H1 (cell line): ENCODE results near the gene LDLRAD4. TPM values are rescaled to one million over a fixed set of nuclear protein-coding genes. Genes with fewer than 3 reads are reported as not detected.

ENCODE experiments used
- CTCF ChIA-PET: fragments of 300-600 bp; sonication (Branson Sonifier 250); formaldehyde crosslinking; loops from one replicate; lab custom pipeline; 2021; ENCODE audit not compliant: partially characterized antibody; lab: Charles Lee
- POLR2A ChIA-PET: fragments of 300-600 bp; sonication (Branson Sonifier 250); formaldehyde crosslinking; loops from one replicate; lab custom pipeline; 2021; ENCODE audit warnings: inconsistent platforms; ENCODE audit not compliant: partially characterized antibody; lab: Charles Lee
- DNase-seq, 2 experiments: peaks; one replicate each; pipeline versions ENCODE4 v3.0.0 to v3.0.0-alpha.2; 2010 to 2022; ENCODE audit warnings: low spot score in 2 of 2, low read depth in 1 of 2, mixed read lengths in 1 of 2
- FAIRE-seq: peaks from 2 replicates; lab custom pipeline; 2011; peaks lifted over from hg19 to GRCh38; lab: Jason Lieb, UNC
- H2AFZ ChIP-seq: 2 replicates; pipeline ENCODE4 v1.8.1; 2012; ENCODE audit warnings: low read length, inconsistent platforms
- H2AK5ac ChIP-seq: 2 replicates; pipeline ENCODE4 v1.6.1; 2013; ENCODE audit warnings: low read depth, low read length
- H2BK120ac ChIP-seq: replicated peaks from 2 replicates; pipeline ENCODE3; 2013; ENCODE audit warnings: low read depth, low read length, inconsistent platforms
- H2BK12ac ChIP-seq: 2 replicates; pipeline ENCODE4 v1.6.1; 2013; ENCODE audit warnings: low read depth, low read length
- H2BK15ac ChIP-seq: 2 replicates; pipeline ENCODE4 v1.6.1; 2013; ENCODE audit warnings: low read length
- H2BK20ac ChIP-seq: 2 replicates; pipeline ENCODE4 v1.6.1; 2013; ENCODE audit warnings: low read length
- H2BK5ac ChIP-seq: 2 replicates; pipeline ENCODE4 v1.6.1; 2013; ENCODE audit warnings: low read depth, low read length
- H3K14ac ChIP-seq: 2 replicates; pipeline ENCODE4 v1.6.1; 2013; ENCODE audit warnings: inconsistent platforms; ENCODE audit not compliant: insufficient read length
- H3K18ac ChIP-seq: 2 replicates; pipeline ENCODE4 v1.6.1; 2013; ENCODE audit warnings: low read length; ENCODE audit errors: extremely low read depth
- H3K23ac ChIP-seq: 2 replicates; pipeline ENCODE4 v1.6.1; 2013; ENCODE audit warnings: inconsistent platforms; ENCODE audit not compliant: insufficient read length
- H3K23me2 ChIP-seq: 2 replicates; pipeline ENCODE4 v1.6.1; 2013; ENCODE audit warnings: low read depth, low read length
- H3K27ac ChIP-seq: 2 replicates; pipeline ENCODE4 v1.6.1; 2011; ENCODE audit warnings: low read depth, low read length, inconsistent platforms
- H3K27me3 ChIP-seq, 4 experiments: replicated peaks in 1 of 4; 1 replicate in 1 of 4; 2 replicates in 3 of 4; pipeline versions ENCODE4 v1.6.1 to v1.8.1; 2011 to 2013; ENCODE audit warnings: low read length in 3 of 4, mild to moderate bottlenecking in 3 of 4, inconsistent platforms in 2 of 4, mixed read lengths in 2 of 4, moderate library complexity in 1 of 4; ENCODE audit not compliant: control insufficient read depth in 3 of 4, insufficient read depth in 3 of 4; ENCODE audit errors: extremely low read depth in 1 of 4
- H3K36me3 ChIP-seq, 4 experiments: 2 replicates each; pipeline versions ENCODE4 v1.6.1 to v1.8.1; 2011 to 2013; ENCODE audit warnings: mild to moderate bottlenecking in 4 of 4, low read length in 3 of 4, moderate library complexity in 2 of 4, control low read depth in 1 of 4, inconsistent platforms in 1 of 4; ENCODE audit not compliant: insufficient read depth in 4 of 4, control insufficient read depth in 2 of 4
- H3K4ac ChIP-seq: replicated peaks from 2 replicates; pipeline ENCODE3; 2013; ENCODE audit warnings: low read length, low read depth, mixed read lengths, inconsistent platforms; ENCODE audit not compliant: insufficient read length
- H3K4me1 ChIP-seq, 4 experiments: replicated peaks in 1 of 4; 1 replicate in 1 of 4; 2 replicates in 3 of 4; pipeline versions ENCODE4 v1.6.1 to v1.8.1; 2011 to 2013; ENCODE audit warnings: low read length in 3 of 4, inconsistent platforms in 2 of 4, mixed read lengths in 1 of 4; ENCODE audit not compliant: insufficient read depth in 4 of 4, control insufficient read depth in 3 of 4
- H3K4me2 ChIP-seq, 2 experiments: 2 replicates each; pipeline versions ENCODE4 v1.6.1 to v1.8.1; 2011 to 2013; ENCODE audit warnings: low read depth in 2 of 2, low read length in 2 of 2, control low read depth in 1 of 2, inconsistent platforms in 1 of 2, mild to moderate bottlenecking in 1 of 2; ENCODE audit not compliant: insufficient read depth in 1 of 2
- H3K4me3 ChIP-seq, 4 experiments: fragments of 200-600, 300-600 bp in 1 of 4; sonication (generic), shearing (Covaris generic), sonication (Bioruptor Twin) in 1 of 4; 2 replicates each; pipeline versions ENCODE4 v1.5.1 to v1.8.1; 2011 to 2016; ENCODE audit warnings: low read length in 4 of 4, low read depth in 3 of 4, control low read depth in 2 of 4, inconsistent platforms in 2 of 4, mild to moderate bottlenecking in 2 of 4, mixed read lengths in 1 of 4, moderate library complexity in 1 of 4; ENCODE audit not compliant: insufficient read depth in 2 of 4; ENCODE audit errors: extremely low read depth in 1 of 4
- H3K56ac ChIP-seq: replicated peaks from 2 replicates; pipeline ENCODE3; 2013; ENCODE audit warnings: low read depth, mild to moderate bottlenecking, mixed read lengths, low read length, inconsistent platforms; ENCODE audit not compliant: insufficient read length
- H3K79me1 ChIP-seq: 2 replicates; pipeline ENCODE4 v1.6.1; 2013; ENCODE audit warnings: low read depth, low read length, control low read depth
- H3K79me2 ChIP-seq, 2 experiments: 2 replicates each; pipeline versions ENCODE4 v1.6.1 to v1.8.1; 2012 to 2013; ENCODE audit warnings: low read length in 2 of 2, mild to moderate bottlenecking in 2 of 2, inconsistent platforms in 1 of 2; ENCODE audit not compliant: insufficient read depth in 2 of 2, control insufficient read depth in 1 of 2
- H3K9ac ChIP-seq, 4 experiments: replicated peaks in 1 of 4; 1 replicate in 1 of 4; 2 replicates in 3 of 4; pipeline versions ENCODE4 v1.6.1 to v1.8.1; 2011 to 2013; ENCODE audit warnings: low read depth in 3 of 4, low read length in 3 of 4, control low read depth in 2 of 4, mild to moderate bottlenecking in 2 of 4, moderate library complexity in 2 of 4, inconsistent platforms in 1 of 4; ENCODE audit errors: extremely low read depth in 1 of 4
- H3K9me3 ChIP-seq, 2 experiments: 2 replicates each; pipeline versions ENCODE4 v1.6.1 to v1.8.1; 2012 to 2013; ENCODE audit warnings: mild to moderate bottlenecking in 2 of 2, moderate library complexity in 2 of 2, control low read depth in 1 of 2, inconsistent platforms in 1 of 2, low read depth in 1 of 2, low read length in 1 of 2, mixed read lengths in 1 of 2; ENCODE audit not compliant: insufficient read depth in 2 of 2
- H4K20me1 ChIP-seq, 2 experiments: replicated peaks in 1 of 2; 2 replicates each; pipeline versions ENCODE3 to v1.8.1; 2011 to 2013; ENCODE audit warnings: inconsistent platforms in 2 of 2, low read length in 2 of 2, mild to moderate bottlenecking in 1 of 2; ENCODE audit not compliant: insufficient read depth in 2 of 2, control insufficient read depth in 1 of 2
- H4K5ac ChIP-seq: 2 replicates; pipeline ENCODE4 v1.6.1; 2013; ENCODE audit warnings: low read length, low read depth, mixed read lengths, inconsistent platforms; ENCODE audit not compliant: insufficient read length
- H4K8ac ChIP-seq: 2 replicates; pipeline ENCODE4 v1.8.0; 2013; ENCODE audit warnings: mild to moderate bottlenecking, moderate library complexity, low read length, inconsistent platforms; ENCODE audit not compliant: insufficient read depth; ENCODE audit errors: extremely low read depth
- H4K91ac ChIP-seq: replicated peaks from 2 replicates; pipeline ENCODE3; 2013; ENCODE audit warnings: low read length, mixed read lengths, inconsistent platforms; ENCODE audit not compliant: insufficient read length
- EP300 ChIP-seq, 2 experiments: IDR thresholded peaks; 1 replicate in 1 of 2; 2 replicates in 1 of 2; pipeline ENCODE4 v1.6.1; 2011 to 2012; ENCODE audit warnings: low read depth in 2 of 2, low read length in 2 of 2, mild to moderate bottlenecking in 2 of 2, borderline replicate concordance in 1 of 2, inconsistent platforms in 1 of 2, moderate library complexity in 1 of 2
- EZH2 ChIP-seq: fragments of 200-600 bp; sonication (generic); IDR thresholded peaks from 2 replicates; pipeline ENCODE4 v1.7.1; 2012; ENCODE audit warnings: low read depth, mild to moderate bottlenecking, moderate library complexity, low read length, inconsistent platforms; ENCODE audit not compliant: severe bottlenecking
- HDAC6 ChIP-seq: IDR thresholded peaks from one replicate; pipeline ENCODE4 v1.7.1; 2012; ENCODE audit warnings: low read depth, mild to moderate bottlenecking, inconsistent platforms, low read length, moderate library complexity
- JUND ChIP-seq: IDR thresholded peaks from 2 replicates; pipeline ENCODE4 v1.6.1; 2011; ENCODE audit warnings: mild to moderate bottlenecking, improper control_type of control experiment, low read length
- KDM1A ChIP-seq: fragments of 200-600, 300-600 bp; sonication (generic); IDR thresholded peaks from 2 replicates; pipeline ENCODE4 v1.7.1; 2016; ENCODE audit warnings: mild to moderate bottlenecking, low read length, borderline replicate concordance
- KDM4A ChIP-seq: IDR thresholded peaks from one replicate; pipeline ENCODE4 v1.7.1; 2012; ENCODE audit warnings: low read depth, mild to moderate bottlenecking, moderate library complexity, low read length, inconsistent platforms; ENCODE audit not compliant: severe bottlenecking
- POLR2A ChIP-seq, 2 experiments: IDR thresholded peaks; 1 replicate in 1 of 2; 2 replicates in 1 of 2; pipeline ENCODE4 v1.6.1; 2011; ENCODE audit warnings: low read depth in 2 of 2, low read length in 2 of 2, mild to moderate bottlenecking in 2 of 2; ENCODE audit errors: control extremely low read depth in 1 of 2
- RXRA ChIP-seq: IDR thresholded peaks from 2 replicates; pipeline ENCODE4 v1.6.1; 2011; ENCODE audit warnings: low read depth, mild to moderate bottlenecking, low read length, moderate library complexity; ENCODE audit not compliant: insufficient read depth
- SIN3A ChIP-seq, 2 experiments: IDR thresholded peaks in 1 of 2; conservative IDR thresholded peaks in 1 of 2; 2 replicates each; pipeline ENCODE4 v1.6.1; 2011 to 2012; ENCODE audit warnings: low read length in 2 of 2, improper control_type of control experiment in 1 of 2, low read depth in 1 of 2, mild to moderate bottlenecking in 1 of 2
- SRF ChIP-seq: IDR thresholded peaks from 2 replicates; pipeline ENCODE4 v1.6.1; 2011; ENCODE audit warnings: mild to moderate bottlenecking, low read depth, low read length, moderate library complexity
- WGBS, 2 experiments: shearing (Covaris generic) in 1 of 2; methylation state at CpG; one replicate each; pipeline versions ENCODE4 v1.1.6 to v1.1.7; 2013 to 2015; ENCODE audit warnings: low lambda C conversion rate in 2 of 2, mixed read lengths in 2 of 2, inconsistent platforms in 1 of 2, low coverage in 1 of 2, missing lambda C conversion rate in 1 of 2; ENCODE audit not compliant: insufficient replicate concordance in 2 of 2, insufficient coverage in 1 of 2, insufficient read length in 1 of 2; ENCODE audit errors: extremely low coverage in 1 of 2, missing lambda C conversion rate in 1 of 2; 5-methylcytosine and 5-hydroxymethylcytosine counted together
- polyA plus RNA-seq, 7 experiments: library from polyadenylated mRNA; depleted of rRNA in 3 of 7; stranded (reverse) in 5 of 7; unstranded in 2 of 7; fragments of >200 nt in 5 of 7; fragments of 200-250 nt in 2 of 7; gene quantifications; 1 replicate in 5 of 7; 2 replicates in 1 of 7; 4 replicates in 1 of 7; pipeline versions ENCODE4 v1.2.1 to v1.2.3, GENCODE V29; 2011 to 2013; ENCODE audit warnings: missing spikeins in 2 of 7, mixed read lengths in 2 of 7
- total RNA-seq: library from RNA; stranded (reverse); fragmentation: NEBNext Ultra II Directional; extraction: Animal tissue kit (Norgen Biotek cat#: 25700); gene quantifications from 2 replicates; pipeline ENCODE4 v1.2.1, GENCODE V29; 2021
- TF ChIP-seq, protein P1 (sequence below): IDR thresholded peaks from 2 replicates; pipeline ENCODE4 v1.6.1; 2012; ENCODE audit warnings: inconsistent platforms

Gene LDLRAD4
- total and polyA plus RNA-seq, 2 of the 8 experiments (the other 6 are each of a cell fraction or from before 2014, with no cell fraction given), result 0.77 to 1.4 TPM

DNA sequence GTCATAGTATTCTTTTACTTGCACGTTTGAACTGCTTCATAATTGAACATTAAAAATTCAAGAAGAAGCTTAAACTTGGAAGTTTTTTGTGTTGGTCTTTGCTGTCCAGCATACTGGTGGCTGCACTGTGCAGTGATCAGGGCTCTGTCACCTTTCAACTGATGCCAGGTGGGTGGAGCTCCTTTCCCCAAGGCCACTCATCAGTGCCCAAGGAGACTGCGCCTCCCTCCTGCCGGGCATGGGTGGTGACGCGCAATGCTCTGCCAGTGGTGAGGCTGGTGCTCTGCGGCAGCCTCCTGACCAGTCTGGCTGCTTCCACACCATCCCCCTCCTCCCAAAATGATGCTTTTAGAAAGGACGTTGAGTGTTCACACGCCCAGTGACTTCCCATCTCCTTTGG, 16.0 kb upstream of the LDLRAD4 start:
- ChIA-PET CTCF (interaction anchor here (1.4 kb wide), 1 partner anchor 323 kb away, joined by 4 read pairs; no protein-coding TSS in a partner anchor), POLR2A (no interaction called here)
- Histone ChIP-seq H3K4me3 (no peak overlapping the region), H4K91ac (no peak overlapping the region), H2AFZ (no peak overlapping the region), H2BK20ac (no peak overlapping the region), H3K4me2 (no peak overlapping the region), H3K56ac (no peak overlapping the region), H3K9me3 (peaks cover 5 to 7% of the 10 kb centered on the region in 2 experiments; a peak in 3 of 4 replicates), H3K4ac (no peak overlapping the region), H3K27me3 (no peaks in the 10 kb centered on the region), H3K9ac (no peak overlapping the region), H3K4me1 (no peaks in the 10 kb centered on the region), H4K20me1 (no peaks in the 10 kb centered on the region), H2BK120ac (no peak overlapping the region), H3K14ac (no peak overlapping the region), H3K79me1 (no peaks in the 10 kb centered on the region), H4K8ac (no peak overlapping the region), H3K36me3 (no peaks in the 10 kb centered on the region; a peak in 1 of 8 replicates), H3K23ac (no peak overlapping the region), H3K27ac (no peak overlapping the region), H2AK5ac (no peak overlapping the region), H2BK15ac (no peak overlapping the region), H2BK5ac (no peak overlapping the region), H3K23me2 (no peaks in the 10 kb centered on the region), H3K18ac (no peak overlapping the region), H4K5ac (no peak overlapping the region), H2BK12ac (no peak overlapping the region), H3K79me2 (no peaks in the 10 kb centered on the region)
- FAIRE-seq, result no peak
- no peak for DNase-seq
- 92% methylated on average over 8 of the region's 8 CpGs; no CpG with 5 or more reads in 1 of the 2 experiments for WGBS, 2 experiments
- TF ChIP-seq HDAC6 (no peak), JUND (no peak), SIN3A (conservative IDR thresholded peaks at IDR 0.05 in 1 of 2, IDR thresholded peaks at IDR 0.05 in 1 of 2; ENCODE audit: low read depth in 1 of 2, low read length in 2 of 2) (no peak), EZH2 (no peak), POLR2A (IDR thresholded peaks at IDR 0.05; ENCODE audit: control extremely low read depth in 1 of 2, low read depth in 2 of 2, low read length in 2 of 2) (no peak), SRF (no peak), KDM1A (no peak), KDM4A (no peak), RXRA (no peak), EP300 (IDR thresholded peaks at IDR 0.05; ENCODE audit: borderline replicate concordance in 1 of 2, low read depth in 2 of 2, low read length in 2 of 2) (no peak)
- TF ChIP-seq, protein P1, sequence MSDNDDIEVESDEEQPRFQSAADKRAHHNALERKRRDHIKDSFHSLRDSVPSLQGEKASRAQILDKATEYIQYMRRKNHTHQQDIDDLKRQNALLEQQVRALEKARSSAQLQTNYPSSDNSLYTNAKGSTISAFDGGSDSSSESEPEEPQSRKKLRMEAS, result no peak
